ENCODE results near the gene MRRF.

GRCh38 chr9:122315534-122315933 is 50.9 kb downstream of the MRRF start:
- TF ChIP-seq CTCF (conservative IDR thresholded peaks at IDR 0.05 in 1 of 2, IDR thresholded peaks at IDR 0.05 in 1 of 2; ENCODE audit: low read depth in 1 of 2, low read length in 2 of 2) (no peak), EZH2 (IDR thresholded peaks at IDR 0.05; ENCODE audit: low read length, missing control alignments) (no peak)

All from fibroblast of lung (primary cell).